Ascending aorta (tissue), 2 donors: Measurements from ENCODE around the gene FBRSL1. TPM values are rescaled to one million over a fixed set of nuclear protein-coding genes. Genes with fewer than 3 reads are reported as not detected.
"Not testable (repeated sequence)": the region's sequence is repeated elsewhere in the genome, so short reads cannot be mapped to it uniquely, and the experiment has no call there.

ENCODE experiments used
- DNase-seq, 2 donors: peaks; one replicate each; pipeline ENCODE4 v3.0.0-alpha.2; 2019; ENCODE audit warnings: low spot score in 2 of 2
- H3K27ac ChIP-seq, 2 donors: fragments of 200-600 bp; sonication (generic); one replicate each; pipeline ENCODE4 v1.5.1; 2016 to 2017; ENCODE audit warnings: mild to moderate bottlenecking in 1 of 2
- H3K27me3 ChIP-seq: fragments of 200-600 bp; sonication (generic); one replicate; pipeline ENCODE4 v1.5.1; 2017
- H3K36me3 ChIP-seq, 2 donors: fragments of 200-600 bp; sonication (generic); one replicate each; pipeline ENCODE4 v1.5.1; 2016
- H3K4me1 ChIP-seq, 2 donors: fragments of 200-600 bp; sonication (generic); one replicate each; pipeline ENCODE4 v1.5.1; 2016 to 2017; ENCODE audit warnings: mild to moderate bottlenecking in 1 of 2
- H3K4me3 ChIP-seq, 2 donors: fragments of 200-600 bp; sonication (generic); one replicate each; pipeline ENCODE4 v1.5.1; 2016 to 2017; ENCODE audit warnings: mild to moderate bottlenecking in 1 of 2
- H3K9me3 ChIP-seq, 2 donors: fragments of 200-600 bp; sonication (generic); one replicate each; pipeline ENCODE4 v1.5.1; 2016
- CTCF ChIP-seq, 3 experiments: fragments of 200-600 bp in 2 of 3; fragments of 450-650 bp in 1 of 3; sonication (generic) in 2 of 3; IDR thresholded peaks; one replicate each; pipeline ENCODE4 v1.5.1; 2016 to 2019; ENCODE audit warnings: antibody characterized with exemption in 3 of 3, mild to moderate bottlenecking in 1 of 3, moderate library complexity in 1 of 3
- intact Hi-C: fragments of 100-400 bp; cut with DNase I; formaldehyde crosslinking; loops from one replicate; pipeline ENCODE4 v1.15.1; 2023
- total RNA-seq: library from RNA; depleted of rRNA; stranded (reverse); fragments of >200 nt; gene quantifications from one replicate; pipeline ENCODE4 v1.1.0, GENCODE V29; 2016

The FBRSL1 gene
- total RNA-seq, 1 donor from 2014 or later: 40.7 TPM

GRCh38 chr12:132528564-132529106 is 38.7 kb downstream of the FBRSL1 start:
- H3K36me3 ChIP-seq: peaks cover 5 to 31% of the 10 kb centered on the region in 2 donors
- intact Hi-C loops: loop anchor here (10.0 kb wide), 1 partner anchor 114 kb away; no protein-coding TSS in a partner anchor
- H3K4me1 ChIP-seq: no peaks in the 10 kb centered on the region
- no peak overlapping the region for H3K4me3 ChIP-seq
- TF ChIP-seq CTCF (IDR thresholded peaks at IDR 0.05): no peak
- no peak for DNase-seq
- H3K27ac ChIP-seq: no peak overlapping the region
- no peaks in the 10 kb centered on the region for H3K27me3 ChIP-seq
- H3K9me3 ChIP-seq: peaks cover 0 to 5% of the 10 kb centered on the region in 2 donors

- H3K36me3 ChIP-seq: peaks cover 5 to 31% of the 10 kb centered on the region in 2 donors
- intact Hi-C loops: loop anchor here (10.0 kb wide), 1 partner anchor 114 kb away; no protein-coding TSS in a partner anchor
- DNase-seq: no peak
- H3K27ac ChIP-seq: no peak overlapping the region
- no peaks in the 10 kb centered on the region for H3K4me1 ChIP-seq
- no peaks in the 10 kb centered on the region for H3K27me3 ChIP-seq
- no peak for TF ChIP-seq CTCF (IDR thresholded peaks at IDR 0.05)
- peaks cover 0 to 5% of the 10 kb centered on the region in 2 donors for H3K9me3 ChIP-seq
- H3K4me3 ChIP-seq: no peak overlapping the region
These were observed 39.3 kb downstream of the FBRSL1 start for GRCh38 chr12:132529156-132529839.

- peaks cover 5 to 31% of the 10 kb centered on the region in 2 donors for H3K36me3 ChIP-seq
- no peak overlapping the region for H3K4me3 ChIP-seq
- no peaks in the 10 kb centered on the region for H3K4me1 ChIP-seq
- no peak overlapping the region for H3K27ac ChIP-seq
- intact Hi-C loops: loop anchor here (10.0 kb wide), 1 partner anchor 115 kb away; no protein-coding TSS in a partner anchor
- DNase-seq: no peak
- no peak for TF ChIP-seq CTCF (IDR thresholded peaks at IDR 0.05)
- peaks cover 0 to 5% of the 10 kb centered on the region in 2 donors for H3K9me3 ChIP-seq
- no peaks in the 10 kb centered on the region for H3K27me3 ChIP-seq
These were observed 40.0 kb downstream of the FBRSL1 start for GRCh38 chr12:132529906-132530305.

- no peaks in the 10 kb centered on the region for H3K27me3 ChIP-seq
- no peaks in the 10 kb centered on the region for H3K4me1 ChIP-seq
- peaks cover 0 to 5% of the 10 kb centered on the region in 2 donors for H3K9me3 ChIP-seq
- no peak for TF ChIP-seq CTCF (IDR thresholded peaks at IDR 0.05)
- H3K36me3 ChIP-seq: peaks cover 5 to 29% of the 10 kb centered on the region in 2 donors
- no peak overlapping the region for H3K4me3 ChIP-seq
- intact Hi-C loops: no loop called here
- no peak for DNase-seq
- no peak overlapping the region for H3K27ac ChIP-seq
These were observed 40.5 kb downstream of the FBRSL1 start for GRCh38 chr12:132530447-132530846.

GRCh38 chr12:132530851-132531250 is 40.9 kb downstream of the FBRSL1 start:
- intact Hi-C loops: no loop called here

GRCh38 chr12:132532711-132533583 is 43.0 kb downstream of the FBRSL1 start:
- H3K27me3 ChIP-seq, DNase-seq, intact Hi-C loops: not testable (repeated sequence)

More at GRCh38 chr12:132530851-132531250, 40.9 kb downstream of the FBRSL1 start:
- Histone ChIP-seq H3K27me3 (no peaks in the 10 kb centered on the region), H3K36me3 (peaks cover 5 to 25% of the 10 kb centered on the region in 2 donors), H3K9me3 (peaks cover 0 to 5% of the 10 kb centered on the region in 2 donors), H3K4me1 (no peaks in the 10 kb centered on the region), H3K27ac (no peak overlapping the region), H3K4me3 (no peak overlapping the region)
- TF ChIP-seq CTCF (IDR thresholded peaks at IDR 0.05): no peak
- DNase-seq: no peak

More at GRCh38 chr12:132532711-132533583, 43.0 kb downstream of the FBRSL1 start:
- not testable (repeated sequence) for H3K4me3 ChIP-seq, H3K4me1 ChIP-seq, H3K9me3 ChIP-seq, H3K27ac ChIP-seq
- peaks cover 5 to 24% of the 10 kb centered on the region in 2 donors for H3K36me3 ChIP-seq
